Upper lobe of left lung (tissue), 4 donors: Measurements from ENCODE around the gene ZNF597.

Experiments
- CTCF ChIP-seq, 6 experiments: fragments of 450-650 bp in 4 of 6; fragments of 200-600 bp in 2 of 6; sonication (generic) in 2 of 6; IDR thresholded peaks; one replicate each; pipeline ENCODE4 v1.5.1; 2016 to 2019; ENCODE audit warnings: antibody characterized with exemption in 6 of 6
- EP300 ChIP-seq, 4 donors: sonication (generic); formaldehyde crosslinking; IDR thresholded peaks; one replicate each; pipeline ENCODE4 v1.5.1; 2017; ENCODE audit warnings: antibody characterized with exemption in 4 of 4, control low read depth in 2 of 4
- POLR2A ChIP-seq, 4 donors: fragments of 450-650 bp; IDR thresholded peaks; one replicate each; pipeline ENCODE4 v1.5.1; 2016 to 2017; ENCODE audit warnings: antibody characterized with exemption in 4 of 4, mild to moderate bottlenecking in 2 of 4
- POLR2AphosphoS5 ChIP-seq, 2 donors: sonication (generic); formaldehyde crosslinking; IDR thresholded peaks; one replicate each; pipeline ENCODE4 v1.5.1; 2017; ENCODE audit warnings: antibody characterized with exemption in 2 of 2

- TF ChIP-seq POLR2AphosphoS5 (IDR thresholded peaks at IDR 0.05): no peak
- TF ChIP-seq POLR2A (IDR thresholded peaks at IDR 0.05): no peak
- no peak for TF ChIP-seq CTCF (IDR thresholded peaks at IDR 0.05)
- no peak for TF ChIP-seq EP300 (IDR thresholded peaks at IDR 0.05)
These were observed 17.8 kb upstream of the ZNF597 start for GRCh38 chr16:3461151-3461550.
